ENCODE measurements around the gene FUBP1. TPM values are rescaled to one million over a fixed set of nuclear protein-coding genes. Genes with fewer than 3 reads are reported as not detected.
A peak's percentile ranks its signal among the peaks of the same experiment; 100 is the strongest.

The FUBP1 gene
- total RNA-seq (2021; ENCODE audit: unreplicated experiment) (125 TPM), Bru-seq, nascent RNA (percentile 99 among the genes with signal in this experiment), BruChase-seq, experiment 1, labeled RNA remaining after a 6-hour chase (percentile 97 among the genes with signal in this experiment), BruChase-seq, experiment 2, labeled RNA remaining after a 2-hour chase (percentile 97 among the genes with signal in this experiment)
- polyA plus RNA-seq (2012): 57.9 and 85.3 TPM in 2 replicates
- long read RNA-seq, transcript FUBP1-203 (20 exons, 2,378 nt): major isoform, 30 of 169 reads
- long read RNA-seq, partial matches to known transcripts: 37 of 169 reads
- long read RNA-seq, other reads (novel, unspliced or antisense): 101 of 169 reads

GRCh38 chr1:77978969-77979876, at the start of gene FUBP1:
Gene FUBP1 (minus strand): TSS chr1:77979072. CDS start chr1:77979004, 68 bp downstream.
- peak within 1 kb of the TSS; percentile 99 for H3K4me3 ChIP-seq (replicated peaks in 1 of 2; ENCODE audit: low read depth in 1 of 2, low read length in 2 of 2)
- intact Hi-C loops (cut with micrococcal nuclease): loop anchor here (1.0 to 5.0 kb wide), 3 partner anchors 25 to 292 kb away; partner anchors contain the start of gene DNAJB4
- ATAC-seq: peak; percentile 89
- peaks cover 21% of the 10 kb centered on the region; the same call in 1 of the 2 replicates for H4K20me1 ChIP-seq (ENCODE audit: insufficient read depth)
- CTCF ChIA-PET: interaction anchor here (1.1 to 1.3 kb wide), 3 partner anchors 25 to 135 kb away, joined by 4 to 7 read pairs (median 5); partner anchors contain the start of gene DNAJB4
- H3K4me1 ChIP-seq (ENCODE audit: control insufficient read depth in 1 of 2, insufficient read depth in 2 of 2, low read length in 2 of 2): peaks cover 12 to 20% of the 10 kb centered on the region in 2 experiments
- H3K27me3 ChIP-seq (ENCODE audit: insufficient read depth, low read length): no peaks in the 10 kb centered on the region
- H3K9me2 ChIP-seq (ENCODE audit: insufficient read depth): no peaks in the 10 kb centered on the region
- H3K36me3 ChIP-seq (ENCODE audit: control insufficient read depth in 1 of 2, insufficient read depth in 2 of 2, low read length in 2 of 2): peaks cover 8 to 26% of the 10 kb centered on the region in 2 experiments
- H3K27ac ChIP-seq (ENCODE audit: low read depth, low read length): peak within 1 kb of the TSS; percentile 80
- peak within 1 kb of the TSS; percentile 48 for H2AFZ ChIP-seq (ENCODE audit: low read depth, low read length, poor library complexity, severe bottlenecking)
- no peaks in the 10 kb centered on the region for H3K9me3 ChIP-seq (ENCODE audit: control insufficient read depth in 1 of 2, insufficient read depth in 1 of 2, low read depth in 1 of 2, low read length in 2 of 2)
- POLR2A ChIA-PET: interaction anchor here (0.8 to 6.1 kb wide), 7 partner anchors 9 to 132 kb away, joined by 3 to 129 read pairs (median 4); partner anchors contain the start of gene DNAJB4
- H3K4me2 ChIP-seq (ENCODE audit: low read length): peak within 1 kb of the TSS; percentile 83
- H3K9ac ChIP-seq (ENCODE audit: low read length): peak within 1 kb of the TSS; percentile 100
- peak; percentile 99 for DNase-seq (ENCODE audit: low read depth, low spot score)
- BruUV-seq (replicated peaks): TSS peak; percentile 80
- peaks cover 92% of the 10 kb centered on the region for H3K79me2 ChIP-seq (ENCODE audit: insufficient read depth, low read length)
- RAD21 ChIA-PET (ENCODE audit: low non-redundant PET in 1 of 2, low total read pairs in 2 of 2, uncharacterized antibody in 2 of 2, unreplicated experiment in 2 of 2): no interaction called here
- TF ChIP-seq TCF7L2 (IDR thresholded peaks at IDR 0.05; ENCODE audit: borderline replicate concordance, extremely low read depth, insufficient read depth, insufficient read length) (no peak), REST (IDR thresholded peaks at IDR 0.05; ENCODE audit: low read depth) (no peak), SIN3A (IDR thresholded peaks at IDR 0.05; ENCODE audit: low read depth) (peak; percentile 79), EGR1 (IDR thresholded peaks at IDR 0.05; ENCODE audit: low read depth) (no peak; the same call in 1 of the 2 replicates), POLR2AphosphoS5 (IDR thresholded peaks at IDR 0.05; ENCODE audit: low read depth, low read length) (peak; percentile 98), ZNF274 (IDR thresholded peaks at IDR 0.05; ENCODE audit: low read depth, low read length) (no peak), SRF (IDR thresholded peaks at IDR 0.05; ENCODE audit: low read depth) (0 out of 2 replicates have a peak, but pooled peaks have one; percentile 14), EZH2phosphoT487 (IDR thresholded peaks at IDR 0.05; ENCODE audit: borderline replicate concordance) (no peak), CBX3 (IDR thresholded peaks at IDR 0.05; ENCODE audit: low read depth) (no peak; the same call in 1 of the 2 replicates), MAX (IDR thresholded peaks at IDR 0.05) (peak; percentile 54), POLR2A (IDR thresholded peaks at IDR 0.05; ENCODE audit: borderline replicate concordance, extremely low read depth, insufficient read depth, insufficient read length) (peak; percentile 91), ATF3 (IDR thresholded peaks at IDR 0.05) (no peak), EZH2 (IDR thresholded peaks at IDR 0.05) (no peak), FOSL1 (IDR thresholded peaks at IDR 0.05; ENCODE audit: low read depth) (0 out of 2 replicates have a peak, but pooled peaks have one; percentile 8), ZBTB33 (IDR thresholded peaks at IDR 0.05; ENCODE audit: extremely low read depth, insufficient replicate concordance, low read length) (peak; percentile 99), SP1 (IDR thresholded peaks at IDR 0.05; ENCODE audit: low read depth) (peak; percentile 39; the same call in 1 of the 2 replicates), RAD21 (IDR thresholded peaks at IDR 0.05; ENCODE audit: low read depth) (peak; percentile 47; the same call in 1 of the 2 replicates), CEBPB (IDR thresholded peaks at IDR 0.05; ENCODE audit: low read depth) (no peak), JUND (IDR thresholded peaks at IDR 0.05) (no peak; the same call in 1 of the 2 replicates), ZFX (IDR thresholded peaks at IDR 0.05) (no peak)
